Central memory CD8-positive, alpha-beta T cell (primary cell): ENCODE measurements around the gene ANKH.
A peak's percentile ranks its signal among the peaks of the same experiment; 100 is the strongest.

Experiments
- ATAC-seq: fragments of 150-1000 bp; cut with Tn5 transposase; replicated peaks from 2 replicates; pipeline ENCODE4 v1.10.0; 2022; ENCODE audit warnings: mild to moderate bottlenecking, moderate FRiP score, moderate number of reproducible peaks; ENCODE audit not compliant: poor library complexity, severe bottlenecking; ENCODE audit errors: extremely low read depth
- DNase-seq, 2 donors: peaks; one replicate each; pipeline ENCODE4 v3.0.0; 2021; ENCODE audit warnings: low spot score in 2 of 2
- H3K27ac Mint-ChIP-seq: one replicate; pipeline ENCODE4 v1.8.0; 2022; ENCODE audit warnings: low read depth, mild to moderate bottlenecking, moderate library complexity, mixed read lengths
- H3K27me3 Mint-ChIP-seq: one replicate; pipeline ENCODE4 v1.8.0; 2022; ENCODE audit warnings: mixed read lengths
- H3K36me3 Mint-ChIP-seq: one replicate; pipeline ENCODE4 v1.8.0; 2022; ENCODE audit warnings: mild to moderate bottlenecking, moderate library complexity, mixed read lengths; ENCODE audit not compliant: insufficient read depth
- H3K4me1 Mint-ChIP-seq: one replicate; pipeline ENCODE4 v1.8.0; 2022; ENCODE audit warnings: mixed read lengths
- H3K4me3 Mint-ChIP-seq: one replicate; pipeline ENCODE4 v1.8.0; 2022; ENCODE audit warnings: mild to moderate bottlenecking, moderate library complexity, mixed read lengths
- H3K9me3 Mint-ChIP-seq: one replicate; pipeline ENCODE4 v1.8.0; 2022; ENCODE audit warnings: mixed read lengths

The ANKH gene

GRCh38 chr5:14712666-14713065 is 158.9 kb downstream of the ANKH start:
- Mint-ChIP-seq H3K27me3 (no peaks in the 10 kb centered on the region), H3K27ac (peak overlapping the region; percentile 85), H3K9me3 (no peaks in the 10 kb centered on the region), H3K4me1 (peaks cover 37% of the 10 kb centered on the region), H3K4me3 (no peak overlapping the region), H3K36me3 (peaks cover 36% of the 10 kb centered on the region)
- ATAC-seq: no peak
- DNase-seq: no peak

- no peak overlapping the region for H3K4me3 Mint-ChIP-seq
- H3K4me1 Mint-ChIP-seq: peaks cover 41% of the 10 kb centered on the region
- DNase-seq (no peak), ATAC-seq (no peak)
- H3K36me3 Mint-ChIP-seq: peaks cover 35% of the 10 kb centered on the region
- H3K27ac Mint-ChIP-seq: peak overlapping the region; percentile 85
- H3K27me3 Mint-ChIP-seq: no peaks in the 10 kb centered on the region
- H3K9me3 Mint-ChIP-seq: no peaks in the 10 kb centered on the region
Measured at GRCh38 chr5:14712131-14712530, 159.4 kb downstream of the ANKH start.

GRCh38 chr5:14710313-14710994 is 161.1 kb downstream of the ANKH start:
- no peaks in the 10 kb centered on the region for H3K27me3 Mint-ChIP-seq
- H3K27ac Mint-ChIP-seq: peak overlapping the region; percentile 83
- no peaks in the 10 kb centered on the region for H3K9me3 Mint-ChIP-seq
- peaks cover 58% of the 10 kb centered on the region for H3K4me1 Mint-ChIP-seq
- peaks cover 39% of the 10 kb centered on the region for H3K36me3 Mint-ChIP-seq
- DNase-seq (no peak), ATAC-seq (no peak)
- no peak overlapping the region for H3K4me3 Mint-ChIP-seq

GRCh38 chr5:14708551-14708950 is 163.0 kb downstream of the ANKH start:
- Mint-ChIP-seq H3K36me3 (peaks cover 37% of the 10 kb centered on the region), H3K4me3 (no peak overlapping the region), H3K27ac (peak overlapping the region; percentile 55), H3K27me3 (no peaks in the 10 kb centered on the region), H3K9me3 (no peaks in the 10 kb centered on the region), H3K4me1 (peaks cover 66% of the 10 kb centered on the region)
- ATAC-seq: no peak
- DNase-seq: no peak

GRCh38 chr5:14707811-14708390 is 163.7 kb downstream of the ANKH start:
- Mint-ChIP-seq H3K36me3 (peaks cover 36% of the 10 kb centered on the region), H3K4me3 (no peak overlapping the region), H3K27ac (peak overlapping the region; percentile 96), H3K4me1 (peaks cover 72% of the 10 kb centered on the region), H3K27me3 (no peaks in the 10 kb centered on the region), H3K9me3 (no peaks in the 10 kb centered on the region)
- DNase-seq (no peak), ATAC-seq (no peak)

GRCh38 chr5:14706615-14707021 is 165.0 kb downstream of the ANKH start:
- ATAC-seq (peak; percentile 95), DNase-seq (no peak)
- Mint-ChIP-seq H3K9me3 (no peaks in the 10 kb centered on the region), H3K4me1 (peaks cover 73% of the 10 kb centered on the region), H3K27me3 (no peaks in the 10 kb centered on the region), H3K27ac (peak overlapping the region; percentile 96), H3K4me3 (peak overlapping the region; percentile 79), H3K36me3 (peaks cover 38% of the 10 kb centered on the region)

DNA sequence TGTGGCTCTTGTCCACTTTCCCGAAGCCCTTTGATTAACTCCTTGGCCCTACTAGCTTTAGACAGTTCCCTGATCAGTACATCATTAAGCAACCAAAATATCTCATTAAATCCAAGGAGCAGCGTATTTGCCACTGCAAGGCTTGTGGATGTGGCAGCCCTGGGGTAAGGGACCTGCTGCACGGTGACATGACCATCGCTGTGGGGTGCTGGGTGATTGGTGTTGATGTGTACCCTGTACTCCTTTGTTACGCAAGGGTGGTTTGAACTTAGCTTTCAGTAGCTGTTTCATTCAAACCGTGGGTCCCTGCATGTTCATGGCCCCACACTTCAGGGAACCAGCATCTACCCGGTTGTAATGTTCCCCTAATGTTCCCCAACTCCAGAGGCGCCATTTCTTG is 166.0 kb downstream of the ANKH start:
- Mint-ChIP-seq H3K27me3 (no peaks in the 10 kb centered on the region), H3K9me3 (no peaks in the 10 kb centered on the region), H3K4me1 (peaks cover 81% of the 10 kb centered on the region), H3K36me3 (peaks cover 33% of the 10 kb centered on the region), H3K27ac (peak overlapping the region; percentile 96), H3K4me3 (peak overlapping the region; percentile 6)
- ATAC-seq (no peak), DNase-seq (no peak)

GRCh38 chr5:14702238-14702839 is 169.2 kb downstream of the ANKH start:
- ATAC-seq (no peak), DNase-seq (no peak)
- H3K4me1 Mint-ChIP-seq: peaks cover 70% of the 10 kb centered on the region
- peaks cover 35% of the 10 kb centered on the region for H3K36me3 Mint-ChIP-seq
- no peak overlapping the region for H3K4me3 Mint-ChIP-seq
- H3K27me3 Mint-ChIP-seq: no peaks in the 10 kb centered on the region
- no peaks in the 10 kb centered on the region for H3K9me3 Mint-ChIP-seq
- peak overlapping the region; percentile 98 for H3K27ac Mint-ChIP-seq

GRCh38 chr5:14701556-14701955 is 170.0 kb downstream of the ANKH start:
- Mint-ChIP-seq H3K27ac (peak overlapping the region; percentile 98), H3K27me3 (no peaks in the 10 kb centered on the region), H3K9me3 (no peaks in the 10 kb centered on the region), H3K4me3 (no peak overlapping the region), H3K36me3 (peaks cover 39% of the 10 kb centered on the region), H3K4me1 (peaks cover 67% of the 10 kb centered on the region)
- no peak for ATAC-seq
- no peak for DNase-seq

DNA sequence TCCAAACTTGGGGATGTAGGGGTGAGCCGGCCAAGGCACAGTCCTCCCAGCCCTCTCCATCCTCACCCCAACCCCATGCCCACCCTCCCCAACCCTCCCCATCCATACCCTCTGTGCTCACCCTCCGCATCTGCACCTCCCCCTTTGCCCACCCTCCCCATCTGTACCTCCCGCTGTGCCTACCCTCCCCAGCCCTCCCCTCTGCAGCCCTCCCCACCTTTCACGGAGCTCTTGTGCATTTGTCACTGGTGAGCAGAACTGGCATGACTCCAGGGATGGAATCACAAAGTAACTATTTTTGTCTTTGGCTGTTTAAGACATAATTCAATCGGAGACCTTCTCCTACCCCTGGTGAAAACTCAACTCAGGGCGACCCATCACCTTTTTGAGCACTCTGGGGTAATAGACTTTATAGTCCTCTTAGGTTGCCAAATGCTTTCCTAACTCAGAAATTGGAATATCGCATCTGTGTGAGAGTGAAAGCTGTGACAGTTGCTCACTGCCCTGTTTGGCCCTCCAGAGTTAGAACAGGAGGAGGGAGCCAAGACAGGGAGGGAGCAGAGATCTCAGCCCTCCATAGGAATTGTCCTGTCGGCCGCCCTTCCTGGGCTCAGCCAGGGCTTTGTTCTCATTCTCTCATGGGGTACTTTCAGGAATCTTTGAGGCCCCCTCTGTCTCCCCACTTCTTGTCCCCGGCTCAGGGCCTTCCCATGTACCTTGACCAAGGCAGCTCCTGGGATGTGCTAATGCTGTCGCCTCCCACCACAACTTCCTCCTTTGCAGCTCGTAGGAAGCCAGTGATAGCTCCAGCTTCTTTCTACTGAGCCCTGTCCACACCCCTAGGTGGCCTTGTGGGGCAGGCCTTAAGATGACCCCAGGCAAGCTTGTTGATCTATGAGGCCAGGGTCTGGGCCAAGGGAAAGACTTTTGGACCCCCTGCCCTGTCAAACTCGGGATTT is 170.8 kb downstream of the ANKH start:
- Mint-ChIP-seq H3K36me3 (peaks cover 45% of the 10 kb centered on the region), H3K27me3 (no peaks in the 10 kb centered on the region), H3K9me3 (no peaks in the 10 kb centered on the region), H3K4me1 (peaks cover 67% of the 10 kb centered on the region), H3K27ac (peak overlapping the region; percentile 98), H3K4me3 (no peak overlapping the region)
- ATAC-seq: peak; percentile 27
- no peak for DNase-seq

DNA sequence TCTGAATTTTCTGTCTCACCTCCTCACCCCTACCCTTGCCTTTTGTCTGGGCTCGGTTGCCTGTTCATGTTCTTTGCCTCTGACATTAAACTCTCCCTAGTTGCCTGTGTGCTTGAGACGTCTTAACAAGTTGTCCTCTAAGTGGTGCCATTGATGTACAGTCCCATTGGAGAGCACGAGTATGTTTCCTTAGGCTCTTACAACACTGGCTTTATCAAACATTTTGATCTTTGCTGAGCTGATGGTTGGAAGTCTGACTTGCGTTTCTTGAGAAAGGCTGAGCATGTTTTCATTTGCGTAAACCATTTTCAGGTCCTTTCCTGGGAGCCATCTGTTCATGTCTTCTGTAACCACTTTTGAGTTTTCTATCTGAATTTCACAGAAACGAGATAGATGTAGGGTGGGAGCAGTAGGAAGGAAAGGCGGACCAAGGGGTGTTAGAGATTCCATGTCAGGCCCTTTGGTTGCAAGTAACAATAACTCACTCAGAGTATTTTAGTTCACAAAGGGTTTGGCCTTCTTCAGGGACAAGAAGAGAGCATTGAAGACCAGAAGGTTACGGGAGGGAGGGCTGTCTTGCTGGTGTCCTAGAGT is 171.7 kb downstream of the ANKH start:
- Mint-ChIP-seq H3K27ac (no peak overlapping the region), H3K36me3 (peaks cover 49% of the 10 kb centered on the region), H3K9me3 (no peaks in the 10 kb centered on the region), H3K27me3 (no peaks in the 10 kb centered on the region), H3K4me3 (no peak overlapping the region), H3K4me1 (peaks cover 65% of the 10 kb centered on the region)
- ATAC-seq (no peak), DNase-seq (no peak)

GRCh38 chr5:14699159-14699558 is 172.4 kb downstream of the ANKH start:
- ATAC-seq (no peak), DNase-seq (no peak)
- Mint-ChIP-seq H3K9me3 (no peaks in the 10 kb centered on the region), H3K4me3 (no peak overlapping the region), H3K4me1 (peaks cover 59% of the 10 kb centered on the region), H3K27me3 (no peaks in the 10 kb centered on the region), H3K36me3 (peaks cover 51% of the 10 kb centered on the region), H3K27ac (no peak overlapping the region)
